GM19455 (cell line): ENCODE measurements around the gene KBTBD12.
"Not testable (repeated sequence)": the region's sequence is repeated elsewhere in the genome, so short reads cannot be mapped to it uniquely, and the experiment has no call there.

ENCODE experiments used
- ATAC-seq: cut with Tn5 transposase; IDR thresholded peaks from one replicate; pipeline ENCODE4 v1.9.1; 2021; ENCODE audit not compliant: unreplicated experiment

KBTBD12 gene

GRCh38 chr3:127902486-127902885, 12.5 kb upstream of the KBTBD12 start:
- ATAC-seq, result no peak

GRCh38 chr3:127903611-127904375, 11.2 kb upstream of the KBTBD12 start:
- no peak for ATAC-seq

DNA sequence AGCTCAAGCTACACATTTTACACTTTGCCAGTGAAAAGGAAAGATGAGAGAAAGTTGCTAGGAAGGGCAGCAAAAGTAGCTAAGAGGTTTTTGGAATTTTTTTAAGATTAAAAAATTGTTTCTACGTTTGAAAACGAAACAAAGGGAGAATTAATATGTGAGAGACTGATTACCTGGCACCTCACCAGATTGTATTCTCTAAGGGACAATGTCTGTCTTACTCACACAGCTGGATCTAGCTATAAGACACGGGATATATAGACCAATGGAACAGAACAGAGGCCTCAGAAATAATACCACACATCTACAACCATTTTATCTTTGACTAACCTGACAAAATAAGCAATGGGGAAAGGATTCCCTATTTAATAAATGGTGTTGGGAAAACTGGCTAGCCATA, 9.5 kb upstream of the KBTBD12 start:
- no peak for ATAC-seq

GRCh38 chr3:127906653-127907052, 8.4 kb upstream of the KBTBD12 start:
- ATAC-seq, result not testable (repeated sequence)

DNA sequence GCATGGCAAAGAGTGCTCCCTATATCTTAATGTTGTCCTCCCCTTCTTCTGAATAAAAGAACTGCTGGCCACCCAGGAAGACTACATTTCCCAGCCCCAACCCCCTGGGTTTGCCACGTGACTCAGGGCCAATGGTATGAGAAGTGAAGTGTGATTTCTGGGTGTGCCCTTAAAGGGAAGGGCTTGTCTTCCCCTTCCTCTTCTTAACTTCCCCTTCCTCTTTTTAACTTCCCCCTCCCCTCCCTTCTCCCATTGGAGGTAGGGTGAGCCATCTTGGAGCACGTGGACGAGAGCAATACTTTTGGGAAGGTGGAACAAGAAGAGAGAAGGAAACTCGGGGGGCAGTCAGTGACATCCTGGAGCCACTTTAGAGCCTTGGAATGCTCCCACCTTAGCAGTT, 6.8 kb upstream of the KBTBD12 start:
- no peak for ATAC-seq

DNA sequence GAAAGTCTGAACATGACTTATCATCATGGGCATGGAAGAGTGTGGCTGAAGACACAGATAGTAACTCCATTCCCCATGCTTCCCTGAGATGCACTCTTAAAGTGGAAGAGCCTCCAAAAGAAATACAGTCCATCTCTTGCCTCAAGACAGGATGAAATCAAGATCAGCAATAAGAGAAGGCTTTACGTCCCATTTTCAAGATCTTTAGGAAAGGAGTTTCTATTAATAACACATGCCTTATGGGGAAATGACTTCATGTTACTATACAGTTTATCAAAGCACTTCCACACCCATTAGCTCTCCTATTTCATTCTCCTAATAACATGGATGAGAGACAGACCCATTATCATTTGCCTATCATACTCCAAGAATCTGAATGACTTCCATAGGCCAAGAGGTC, 6.1 kb upstream of the KBTBD12 start:
- ATAC-seq, result no peak

GRCh38 chr3:127909646-127910045, 5.4 kb upstream of the KBTBD12 start:
- no peak for ATAC-seq

GRCh38 chr3:127911421-127911931, 3.6 kb upstream of the KBTBD12 start:
- no peak for ATAC-seq

DNA sequence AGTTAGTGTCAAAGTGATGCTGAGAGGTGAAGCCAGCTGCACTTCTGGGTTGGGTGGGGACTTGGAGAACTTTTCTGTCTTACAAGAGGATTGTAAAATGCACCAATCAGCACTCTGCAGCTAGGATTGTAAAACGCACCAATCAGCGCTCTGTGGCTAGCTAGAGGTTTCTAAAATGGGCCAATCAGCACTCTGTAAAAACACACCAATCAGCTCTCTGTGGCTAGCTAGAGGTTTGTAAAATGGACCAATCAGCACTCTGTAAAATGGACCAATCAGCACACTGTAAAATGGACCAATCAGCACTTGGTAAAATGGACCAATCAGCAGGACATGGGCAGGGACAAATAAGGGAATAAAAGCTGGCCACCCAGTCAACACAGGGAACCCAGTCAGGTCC, 1.2 kb upstream of the KBTBD12 start:
- ATAC-seq, result not testable (repeated sequence)

GRCh38 chr3:127914584-127914983, 448 bp upstream of the KBTBD12 start:
- no peak for ATAC-seq

DNA sequence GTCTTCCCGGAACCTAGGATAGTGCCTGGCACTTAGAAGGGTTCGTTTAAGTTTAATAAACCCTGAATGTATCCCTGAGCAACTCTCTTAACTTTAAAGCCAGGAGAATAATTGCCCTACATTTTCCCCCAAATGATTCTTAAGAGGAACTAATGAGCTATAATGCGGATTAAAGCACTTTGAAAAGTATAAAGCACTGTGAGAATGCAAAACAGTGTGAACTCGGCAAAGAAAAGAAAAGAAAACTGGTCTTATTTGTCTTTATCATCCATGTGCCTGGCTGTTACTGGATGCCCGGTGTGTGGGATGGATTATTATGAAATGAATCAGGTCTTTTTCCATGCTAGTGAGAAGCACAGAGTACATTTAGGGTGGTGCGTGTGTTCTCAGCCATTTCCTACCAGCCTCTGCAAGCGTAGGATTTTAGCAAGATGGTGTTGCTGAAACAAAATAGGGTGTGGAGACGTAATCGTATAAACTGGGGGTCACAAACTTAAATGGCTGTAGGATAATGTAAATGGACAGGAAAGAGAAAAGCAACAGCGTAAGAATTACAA, 983 bp downstream of the KBTBD12 start:
- no peak for ATAC-seq

GRCh38 chr3:127920738-127921137, 5.7 kb downstream of the KBTBD12 start:
- no peak for ATAC-seq

- no peak for ATAC-seq
Measured at GRCh38 chr3:127923611-127924010, 8.6 kb downstream of the KBTBD12 start.

GRCh38 chr3:127925384-127925783, 10.4 kb downstream of the KBTBD12 start:
- no peak for ATAC-seq

GRCh38 chr3:127927829-127928604, 13.0 kb downstream of the KBTBD12 start:
- ATAC-seq, result no peak

GRCh38 chr3:127929818-127930413, 14.9 kb downstream of the KBTBD12 start:
- no peak for ATAC-seq

DNA sequence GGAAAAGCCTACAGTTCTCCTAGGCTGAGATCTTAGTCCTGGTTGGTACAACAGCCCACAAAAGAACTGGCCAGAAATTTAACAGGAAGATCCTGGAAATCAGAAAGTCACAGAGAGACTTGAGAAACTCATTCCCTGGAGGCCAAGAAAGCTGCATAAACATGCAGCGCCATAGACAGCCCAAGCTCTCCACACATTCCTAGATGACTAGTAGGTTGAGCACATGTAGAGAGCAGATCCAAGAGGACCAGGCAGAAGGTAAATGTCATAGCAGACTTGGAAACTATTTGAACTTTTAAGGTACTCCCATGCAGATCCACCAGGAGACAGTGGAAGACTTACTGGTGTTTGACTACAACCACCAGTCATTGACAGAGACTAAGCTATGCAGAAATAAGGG, 18.4 kb downstream of the KBTBD12 start:
- ATAC-seq, result no peak

- no peak for ATAC-seq
Measured at GRCh38 chr3:127938800-127939199, 23.8 kb downstream of the KBTBD12 start.

DNA sequence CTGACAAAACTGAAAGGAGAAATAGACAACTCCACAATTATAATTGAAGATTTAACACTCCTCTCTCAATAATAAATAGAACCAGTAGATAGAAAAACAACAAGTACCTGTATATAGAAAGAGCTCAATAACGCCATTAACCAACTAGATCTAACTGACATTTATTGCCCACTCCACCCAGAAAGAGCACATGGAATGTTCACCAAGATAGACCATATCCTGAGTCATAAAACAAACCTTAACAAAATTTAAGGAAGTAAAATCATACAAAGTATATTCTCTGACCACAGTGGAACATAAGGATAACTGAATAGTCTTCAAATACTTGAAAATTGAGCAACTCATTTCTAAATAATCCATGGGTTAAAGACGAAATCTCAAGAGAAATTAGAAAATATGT, 25.1 kb downstream of the KBTBD12 start:
- ATAC-seq, result no peak

DNA sequence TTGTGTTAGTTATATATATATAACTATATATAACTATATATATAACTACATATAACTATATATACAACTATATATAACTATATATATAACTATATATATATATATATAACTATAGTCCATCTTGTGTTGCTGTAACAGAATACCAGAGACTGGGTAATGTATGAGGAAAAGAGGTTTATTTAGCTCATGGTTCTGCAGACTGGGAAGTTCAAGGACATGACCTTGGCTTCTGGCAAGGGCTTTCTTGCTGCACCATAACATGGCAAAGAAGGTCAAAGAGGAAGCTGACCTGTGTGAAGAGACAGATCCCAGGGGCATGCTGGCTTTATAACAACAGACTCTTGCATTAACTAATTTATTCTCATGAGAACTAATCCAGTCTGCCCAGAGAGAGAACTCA, 27.6 kb downstream of the KBTBD12 start:
- ATAC-seq, result no peak

DNA sequence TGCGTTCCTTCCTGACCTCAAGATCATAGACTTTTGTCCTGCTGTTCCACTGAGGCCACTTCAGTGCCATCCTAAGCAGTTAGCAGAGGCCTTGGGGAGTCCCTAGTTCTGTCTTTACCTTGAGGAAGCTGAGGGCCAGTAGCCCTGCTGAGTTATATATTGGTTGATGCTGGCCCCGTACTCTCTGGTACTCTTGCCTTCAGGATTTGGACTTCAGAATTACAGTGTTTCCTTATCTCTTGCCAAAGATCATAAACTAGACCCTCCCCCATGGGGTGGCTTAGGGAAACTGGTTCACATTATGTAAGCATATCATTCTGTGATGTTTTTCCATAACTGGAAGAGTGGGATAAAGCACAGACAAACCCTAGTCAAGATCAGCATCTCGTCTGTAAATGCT, 33.2 kb downstream of the KBTBD12 start:
- no peak for ATAC-seq
